Measurements from ENCODE around the gene S100A3. TPM values are rescaled to one million over a fixed set of nuclear protein-coding genes. Genes with fewer than 3 reads are reported as not detected.

The S100A3 gene
- polyA plus RNA-seq, 2 of the 4 experiments (the other 2 are of a cell fraction): 25.0 to 74.0 TPM

DNA sequence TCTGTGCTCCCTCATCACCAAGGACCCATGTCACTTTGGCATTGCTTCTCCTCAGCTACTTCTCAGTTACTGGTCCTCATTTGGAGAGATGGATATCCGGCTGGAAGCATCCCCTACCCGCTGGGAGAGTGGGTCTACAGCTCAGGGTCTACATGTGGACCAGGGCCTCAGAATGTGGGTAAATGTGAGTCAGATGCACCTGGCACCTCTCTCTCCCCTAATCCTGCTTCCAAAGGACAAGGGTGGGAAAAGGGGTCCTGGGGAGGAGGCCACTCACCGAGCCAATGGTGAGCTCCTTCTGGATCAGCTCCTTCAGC, 14.2 kb downstream of the S100A3 start:
- POLR2A ChIA-PET: interaction anchor here (1.3 to 7.0 kb wide), 9 partner anchors 11 to 99 kb away, joined by 3 to 114 read pairs (median 12); partner anchors contain the start of genes CHTOP, S100A2, S100A3 and S100A4
- Histone ChIP-seq H3K27ac (peak overlapping the region; percentile 98 to 100), H3K4me1 (peaks cover 38% of the 10 kb centered on the region), H3K4me3 (peak overlapping the region; percentile 68), H3K4me2 (peak overlapping the region; percentile 97), H3K9me3 (no peaks in the 10 kb centered on the region)
- no peak for FAIRE-seq
- no peak for ATAC-seq
- 3% methylated on average over 2 of the region's 3 CpGs for WGBS (ENCODE audit: missing lambda C conversion rate)
- CTCF ChIA-PET: interaction anchor here (0.7 to 18.2 kb wide), 16 partner anchors 10 to 186 kb away, joined by 3 to 471 read pairs (median 25); partner anchors contain the start of genes CHTOP, PGLYRP4, S100A1 and S100A13
- TF ChIP-seq CHD2 (IDR thresholded peaks at IDR 0.05; ENCODE audit: low read length, partially characterized antibody): no peak
- no peak for TF ChIP-seq HOXB13 (CRISPR knock-in tag; IDR thresholded peaks at IDR 0.05; ENCODE audit: low read depth)
- TF ChIP-seq, protein P1, sequence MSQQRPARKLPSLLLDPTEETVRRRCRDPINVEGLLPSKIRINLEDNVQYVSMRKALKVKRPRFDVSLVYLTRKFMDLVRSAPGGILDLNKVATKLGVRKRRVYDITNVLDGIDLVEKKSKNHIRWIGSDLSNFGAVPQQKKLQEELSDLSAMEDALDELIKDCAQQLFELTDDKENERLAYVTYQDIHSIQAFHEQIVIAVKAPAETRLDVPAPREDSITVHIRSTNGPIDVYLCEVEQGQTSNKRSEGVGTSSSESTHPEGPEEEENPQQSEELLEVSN (IDR thresholded peaks at IDR 0.05; ENCODE audit: borderline replicate concordance, low read depth): no peak
- TF ChIP-seq EP300 (IDR thresholded peaks at IDR 0.05): no peak
- TF ChIP-seq EHF (CRISPR knock-in tag; IDR thresholded peaks at IDR 0.05): no peak
- TF ChIP-seq MYC (IDR thresholded peaks at IDR 0.05; ENCODE audit: borderline replicate concordance, low read length): no peak
- TF ChIP-seq FOSL2 (IDR thresholded peaks at IDR 0.05): no peak
- TF ChIP-seq FOSL2 (CRISPR knock-in tag; IDR thresholded peaks at IDR 0.05): no peak
- no peak for TF ChIP-seq HDAC2 (IDR thresholded peaks at IDR 0.05)
- no peak for TF ChIP-seq EHMT2 (IDR thresholded peaks at IDR 0.05; ENCODE audit: low read depth)
- TF ChIP-seq CEBPB (IDR thresholded peaks at IDR 0.05): no peak
- TF ChIP-seq CBX8 (IDR thresholded peaks at IDR 0.05): no peak
- TF ChIP-seq ZC3H11A (IDR thresholded peaks at IDR 0.05): no peak
- TF ChIP-seq KDM1A (IDR thresholded peaks at IDR 0.05; ENCODE audit: low read depth): no peak
- TF ChIP-seq FOXS1 (CRISPR knock-in tag; IDR thresholded peaks at IDR 0.05): no peak
- TF ChIP-seq, protein P2, sequence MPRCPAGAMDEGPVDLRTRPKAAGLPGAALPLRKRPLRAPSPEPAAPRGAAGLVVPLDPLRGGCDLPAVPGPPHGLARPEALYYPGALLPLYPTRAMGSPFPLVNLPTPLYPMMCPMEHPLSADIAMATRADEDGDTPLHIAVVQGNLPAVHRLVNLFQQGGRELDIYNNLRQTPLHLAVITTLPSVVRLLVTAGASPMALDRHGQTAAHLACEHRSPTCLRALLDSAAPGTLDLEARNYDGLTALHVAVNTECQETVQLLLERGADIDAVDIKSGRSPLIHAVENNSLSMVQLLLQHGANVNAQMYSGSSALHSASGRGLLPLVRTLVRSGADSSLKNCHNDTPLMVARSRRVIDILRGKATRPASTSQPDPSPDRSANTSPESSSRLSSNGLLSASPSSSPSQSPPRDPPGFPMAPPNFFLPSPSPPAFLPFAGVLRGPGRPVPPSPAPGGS (IDR thresholded peaks at IDR 0.05): no peak
- no peak for TF ChIP-seq PBX3 (IDR thresholded peaks at IDR 0.05)
- no peak for DNase-seq (ENCODE audit: low read depth in 1 of 2, low spot score in 1 of 2)

GRCh38 chr1:153534226-153534924, 14.7 kb downstream of the S100A3 start:
- Histone ChIP-seq H3K27ac (peak overlapping the region; percentile 98 to 100), H3K4me2 (peak overlapping the region; percentile 97), H3K4me3 (peak overlapping the region; percentile 68), H3K4me1 (peaks cover 38% of the 10 kb centered on the region), H3K9me3 (no peaks in the 10 kb centered on the region)
- no peak for TF ChIP-seq FOSL2 (IDR thresholded peaks at IDR 0.05)
- TF ChIP-seq FOSL2 (CRISPR knock-in tag; IDR thresholded peaks at IDR 0.05): peak; percentile 31
- peak; percentile 33; the same call in 1 of the 2 replicates for TF ChIP-seq REST (IDR thresholded peaks at IDR 0.05)
- TF ChIP-seq FOSB (CRISPR knock-in tag; IDR thresholded peaks at IDR 0.05): no peak
- 0 out of 2 replicates have a peak, but pooled peaks have one; percentile 2 for TF ChIP-seq TFCP2L1 (CRISPR knock-in tag; IDR thresholded peaks at IDR 0.05)
- peak; percentile 0; a peak in 3 of 6 replicates for ATAC-seq
- DNase-seq (ENCODE audit: low read depth in 1 of 2, low spot score in 1 of 2): peak; percentile 38 to 51
- FAIRE-seq: no peak
- 2% methylated on average over 7 of the region's 7 CpGs for WGBS (ENCODE audit: missing lambda C conversion rate)
- POLR2A ChIA-PET: interaction anchor here (1.0 to 7.0 kb wide), 10 partner anchors 12 to 456 kb away, joined by 3 to 114 read pairs (median 11); partner anchors contain the start of genes CHTOP, RPS27, S100A13 and S100A2
- CTCF ChIA-PET: interaction anchor here (0.7 to 18.2 kb wide), 20 partner anchors 11 to 186 kb away, joined by 3 to 471 read pairs (median 17); partner anchors contain the start of genes CHTOP, PGLYRP4, S100A1 and S100A13

All from A549 (cell line).